ENCODE results near the gene MTIF3. TPM values are rescaled to one million over a fixed set of nuclear protein-coding genes. Genes with fewer than 3 reads are reported as not detected.

Gene MTIF3, protein sequence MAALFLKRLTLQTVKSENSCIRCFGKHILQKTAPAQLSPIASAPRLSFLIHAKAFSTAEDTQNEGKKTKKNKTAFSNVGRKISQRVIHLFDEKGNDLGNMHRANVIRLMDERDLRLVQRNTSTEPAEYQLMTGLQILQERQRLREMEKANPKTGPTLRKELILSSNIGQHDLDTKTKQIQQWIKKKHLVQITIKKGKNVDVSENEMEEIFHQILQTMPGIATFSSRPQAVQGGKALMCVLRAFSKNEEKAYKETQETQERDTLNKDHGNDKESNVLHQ
- 34.4 and 37.1 TPM in 2 replicates for total RNA-seq (2021)
- percentile 71 among the genes with signal in this experiment for Bru-seq, nascent RNA
- percentile 71 among the genes with signal in this experiment for BruChase-seq, experiment 1, labeled RNA remaining after a 2-hour chase
- BruChase-seq, experiment 2, labeled RNA remaining after a 6-hour chase, result percentile 66 among the genes with signal in this experiment
- long read RNA-seq, transcript MTIF3-202 (5 exons, 1,005 nt), result major isoform, 26 of 50 reads
- long read RNA-seq, partial matches to known transcripts, result 0 of 50 reads
- long read RNA-seq, other reads (novel, unspliced or antisense), result 20 of 50 reads

DNA sequence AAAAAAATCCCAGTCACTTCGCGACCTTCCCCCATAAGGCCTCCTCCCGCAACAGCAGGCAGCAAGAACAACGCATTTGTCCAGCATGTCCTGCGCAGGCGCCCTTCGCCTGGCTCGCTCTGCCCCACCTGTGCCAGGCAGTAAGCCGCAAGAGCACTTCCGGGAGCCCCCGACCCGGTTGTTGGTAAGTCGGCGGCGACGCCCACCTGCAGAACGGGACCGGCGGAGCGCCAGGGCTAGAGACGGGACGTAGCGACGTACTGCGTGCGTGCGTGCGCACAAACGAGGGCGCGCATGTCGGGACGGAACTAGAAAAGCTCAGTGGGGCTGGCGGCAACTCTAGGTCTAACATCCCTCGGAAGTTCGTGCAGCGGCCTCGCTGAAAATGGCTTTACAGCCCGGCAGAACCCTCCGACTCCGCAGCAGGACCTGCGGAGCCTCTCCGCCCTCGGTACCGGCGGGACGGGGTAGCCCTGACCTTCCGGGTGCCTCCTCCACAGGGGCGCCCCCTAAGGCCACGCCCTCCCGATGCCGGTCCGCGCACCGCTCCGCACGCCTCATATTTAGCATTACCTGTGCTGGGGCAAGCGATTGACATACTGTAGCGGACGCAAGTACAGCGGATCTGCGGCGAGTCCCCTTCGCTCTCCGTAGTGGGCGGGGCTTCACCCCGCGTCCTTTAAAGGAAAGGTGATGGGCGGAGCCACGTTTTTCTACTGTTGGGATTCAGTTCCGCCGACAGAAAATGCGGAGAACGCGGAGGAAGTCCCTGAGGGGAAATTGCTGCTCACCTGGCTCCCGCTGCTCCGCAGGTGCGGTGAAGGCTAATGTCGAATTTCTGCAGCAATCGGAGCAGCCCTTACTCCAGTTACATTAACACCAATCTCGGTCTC, at the start of gene MTIF3:
MTIF3 (minus strand) TSS at position 629 of the 893 bp plus-strand sequence. CDS start 10,116 bp downstream, outside the sequence.
- TF ChIP-seq, protein P1, sequence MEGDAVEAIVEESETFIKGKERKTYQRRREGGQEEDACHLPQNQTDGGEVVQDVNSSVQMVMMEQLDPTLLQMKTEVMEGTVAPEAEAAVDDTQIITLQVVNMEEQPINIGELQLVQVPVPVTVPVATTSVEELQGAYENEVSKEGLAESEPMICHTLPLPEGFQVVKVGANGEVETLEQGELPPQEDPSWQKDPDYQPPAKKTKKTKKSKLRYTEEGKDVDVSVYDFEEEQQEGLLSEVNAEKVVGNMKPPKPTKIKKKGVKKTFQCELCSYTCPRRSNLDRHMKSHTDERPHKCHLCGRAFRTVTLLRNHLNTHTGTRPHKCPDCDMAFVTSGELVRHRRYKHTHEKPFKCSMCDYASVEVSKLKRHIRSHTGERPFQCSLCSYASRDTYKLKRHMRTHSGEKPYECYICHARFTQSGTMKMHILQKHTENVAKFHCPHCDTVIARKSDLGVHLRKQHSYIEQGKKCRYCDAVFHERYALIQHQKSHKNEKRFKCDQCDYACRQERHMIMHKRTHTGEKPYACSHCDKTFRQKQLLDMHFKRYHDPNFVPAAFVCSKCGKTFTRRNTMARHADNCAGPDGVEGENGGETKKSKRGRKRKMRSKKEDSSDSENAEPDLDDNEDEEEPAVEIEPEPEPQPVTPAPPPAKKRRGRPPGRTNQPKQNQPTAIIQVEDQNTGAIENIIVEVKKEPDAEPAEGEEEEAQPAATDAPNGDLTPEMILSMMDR (conservative IDR thresholded peaks at IDR 0.05; ENCODE audit: low read depth, low read length), result no peak
- TF ChIP-seq EZH2 (IDR thresholded peaks at IDR 0.05; ENCODE audit: borderline replicate concordance, low read depth, low read length, poor library complexity, severe bottlenecking), result no peak
- POLR2A ChIA-PET (ENCODE audit: low non-redundant PET), result interaction anchor here (0.7 kb wide), 1 partner anchor 24 kb away, joined by 3 read pairs; no protein-coding TSS in a partner anchor
- CTCF ChIA-PET, result no interaction called here
- no TSS peak for BruUV-seq (replicated peaks)
- peak within 1 kb of the TSS; percentile 67 for H3K4me3 ChIP-seq (ENCODE audit: low read depth, low read length, poor library complexity, severe bottlenecking)
- DNase-seq (ENCODE audit: low spot score), result peak; percentile 95
- H3K9me3 ChIP-seq (ENCODE audit: low read depth, low read length, poor library complexity, severe bottlenecking), result no peaks in the 10 kb centered on the region
- H3K36me3 ChIP-seq (ENCODE audit: insufficient read depth, low read length, poor library complexity, severe bottlenecking), result no peaks in the 10 kb centered on the region
- intact Hi-C loops (cut with micrococcal nuclease; ENCODE audit: unreplicated experiment), result no loop called here
- H3K27ac ChIP-seq (ENCODE audit: low read depth, low read length, poor library complexity, severe bottlenecking), result peak within 1 kb of the TSS; percentile 96
- no peaks in the 10 kb centered on the region for H3K4me1 ChIP-seq (ENCODE audit: insufficient read depth, low read length, poor library complexity, severe bottlenecking)
- H3K27me3 ChIP-seq (replicated peaks; ENCODE audit: insufficient read depth, low read depth, low read length, poor library complexity), result no peaks in the 10 kb centered on the region

DNA sequence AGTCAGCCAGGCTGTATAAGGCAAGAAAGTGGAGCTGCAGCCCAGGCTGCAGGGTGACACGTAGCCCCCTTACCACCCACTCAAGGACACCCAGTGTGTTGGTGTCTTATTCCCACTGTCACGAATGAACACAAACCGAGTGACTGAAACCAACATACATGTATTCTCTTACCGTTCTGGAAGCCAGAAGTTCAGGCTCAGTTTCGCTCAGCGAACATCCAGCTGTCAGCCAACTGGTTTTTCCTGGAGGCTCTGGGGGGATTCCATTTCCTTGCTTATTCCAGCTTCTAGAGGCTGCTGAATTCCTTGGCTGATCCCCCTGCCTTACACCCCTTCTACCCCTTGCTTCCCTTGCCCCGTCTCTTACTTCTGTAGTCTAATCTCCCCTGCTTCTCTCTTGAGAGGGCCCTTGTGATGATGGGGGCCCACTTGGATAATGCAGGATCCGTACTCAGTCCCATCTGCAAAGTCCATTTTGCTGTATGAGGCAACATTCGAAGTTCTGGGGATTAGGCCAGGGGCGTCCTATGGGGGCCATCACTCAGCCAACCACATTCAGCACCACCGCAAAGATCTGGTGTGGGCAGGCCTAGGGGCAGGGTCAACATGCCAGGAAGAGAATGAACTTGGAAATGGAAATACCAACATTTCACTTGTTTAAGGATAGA, 47.3 kb upstream of the MTIF3 start:
- no TSS peak for BruUV-seq (replicated peaks)
- no peak overlapping the region for H3K27ac ChIP-seq (ENCODE audit: low read depth, low read length, poor library complexity, severe bottlenecking)
- CTCF ChIA-PET, result no interaction called here

More for the DNA sequence above, 47.3 kb upstream of the MTIF3 start:
- POLR2A ChIA-PET (ENCODE audit: low non-redundant PET), result interaction anchor here (0.6 kb wide), 1 partner anchor 106 kb away, joined by 13 read pairs; no protein-coding TSS in a partner anchor
- no peak for DNase-seq (ENCODE audit: low spot score)
- no peak overlapping the region for H3K4me3 ChIP-seq (ENCODE audit: low read depth, low read length, poor library complexity, severe bottlenecking)
- no peak for TF ChIP-seq EZH2 (IDR thresholded peaks at IDR 0.05; ENCODE audit: borderline replicate concordance, low read depth, low read length, poor library complexity, severe bottlenecking)
- TF ChIP-seq, protein P1 (conservative IDR thresholded peaks at IDR 0.05; ENCODE audit: low read depth, low read length), result no peak
- intact Hi-C loops (cut with micrococcal nuclease; ENCODE audit: unreplicated experiment), result no loop called here
- H3K27me3 ChIP-seq (replicated peaks; ENCODE audit: insufficient read depth, low read depth, low read length, poor library complexity), result no peaks in the 10 kb centered on the region
- no peaks in the 10 kb centered on the region for H3K4me1 ChIP-seq (ENCODE audit: insufficient read depth, low read length, poor library complexity, severe bottlenecking)
- no peaks in the 10 kb centered on the region for H3K9me3 ChIP-seq (ENCODE audit: low read depth, low read length, poor library complexity, severe bottlenecking)
- H3K36me3 ChIP-seq (ENCODE audit: insufficient read depth, low read length, poor library complexity, severe bottlenecking), result no peaks in the 10 kb centered on the region
